Measurements from ENCODE around the gene ZNF236.
"Not testable (repeated sequence)": the region's sequence is repeated elsewhere in the genome, so short reads cannot be mapped to it uniquely, and the experiment has no call there.

The ZNF236 gene

GRCh38 chr18:76908277-76908676 is 85.9 kb downstream of the ZNF236 start:
- no peak for DNase-seq (ENCODE audit: low read depth)

DNA sequence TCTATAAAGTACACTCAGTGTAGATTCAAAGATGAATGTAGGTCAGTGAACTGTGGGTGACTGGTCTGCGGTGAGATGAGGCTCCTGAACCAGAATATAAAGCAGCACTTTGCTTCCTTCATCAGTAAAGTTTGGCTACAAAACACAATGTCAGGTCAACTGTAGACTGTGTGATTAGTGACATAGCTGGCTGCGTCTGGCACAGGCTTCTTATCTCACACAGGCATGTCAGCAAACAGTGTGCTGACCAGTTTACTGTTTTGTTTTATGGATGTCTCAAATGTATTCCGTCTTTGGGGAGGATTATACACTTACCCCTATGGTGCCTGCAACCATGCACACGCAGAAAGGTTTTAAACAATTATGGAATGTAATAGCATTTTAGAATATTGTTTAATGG is 87.1 kb downstream of the ZNF236 start:
- no peak for DNase-seq (ENCODE audit: low read depth)

DNA sequence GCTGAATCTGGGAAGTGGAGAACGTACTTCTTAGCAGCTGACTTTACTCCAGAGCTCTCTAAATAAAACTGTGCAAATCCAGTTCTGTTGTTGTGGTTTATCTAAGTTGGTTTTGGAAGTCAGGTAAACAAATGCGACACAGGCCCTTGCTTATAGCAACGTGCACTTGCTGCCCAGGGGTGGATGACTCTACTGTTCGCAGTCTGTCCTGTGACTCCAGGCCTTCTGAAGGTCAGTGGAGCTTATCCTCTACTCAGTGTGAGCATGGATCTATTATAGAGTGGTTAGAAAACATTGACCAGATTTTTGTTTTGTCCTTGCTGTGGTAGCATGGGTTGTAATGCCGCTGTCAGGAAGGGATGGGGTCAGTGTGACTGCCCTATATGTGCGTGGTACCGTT is 89.1 kb downstream of the ZNF236 start:
- no peak for DNase-seq (ENCODE audit: low read depth)

GRCh38 chr18:76913583-76913982 is 91.2 kb downstream of the ZNF236 start:
- no peak for DNase-seq (ENCODE audit: low read depth)

DNA sequence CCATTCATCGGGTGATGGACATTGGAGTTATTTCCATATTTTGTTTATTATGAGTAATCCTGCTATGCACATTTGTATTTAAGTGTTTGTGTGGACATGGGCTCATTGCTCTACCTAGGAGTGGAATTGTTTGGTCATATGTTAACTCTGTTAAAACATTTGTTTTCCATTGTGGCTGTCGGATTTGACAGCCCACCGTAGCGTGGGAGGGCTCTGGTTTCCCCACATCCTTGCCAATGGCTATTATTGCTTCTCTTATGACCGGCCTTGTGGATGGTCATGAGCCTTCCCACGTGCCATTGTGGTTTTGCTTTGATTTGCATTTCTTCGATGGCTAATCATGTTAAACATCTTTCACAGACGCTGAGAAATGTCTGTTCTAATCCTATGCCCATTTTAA is 92.0 kb downstream of the ZNF236 start:
- DNase-seq (ENCODE audit: low read depth) = no peak

- no peak for DNase-seq (ENCODE audit: low read depth)
These were observed 92.4 kb downstream of the ZNF236 start for GRCh38 chr18:76914796-76915195.

- DNase-seq (ENCODE audit: low read depth) = no peak
These were observed 93.1 kb downstream of the ZNF236 start for GRCh38 chr18:76915456-76915855.

GRCh38 chr18:76920974-76921373 is 98.6 kb downstream of the ZNF236 start:
- no peak for DNase-seq (ENCODE audit: low read depth)

GRCh38 chr18:76922107-76922506 is 99.8 kb downstream of the ZNF236 start:
- peak; percentile 32 for DNase-seq (ENCODE audit: low read depth)

- peak; percentile 26 for DNase-seq (ENCODE audit: low read depth)
These were observed 101.2 kb downstream of the ZNF236 start for GRCh38 chr18:76923485-76924085.

GRCh38 chr18:76925501-76925900 is 103.1 kb downstream of the ZNF236 start:
- DNase-seq (ENCODE audit: low read depth) = no peak

DNA sequence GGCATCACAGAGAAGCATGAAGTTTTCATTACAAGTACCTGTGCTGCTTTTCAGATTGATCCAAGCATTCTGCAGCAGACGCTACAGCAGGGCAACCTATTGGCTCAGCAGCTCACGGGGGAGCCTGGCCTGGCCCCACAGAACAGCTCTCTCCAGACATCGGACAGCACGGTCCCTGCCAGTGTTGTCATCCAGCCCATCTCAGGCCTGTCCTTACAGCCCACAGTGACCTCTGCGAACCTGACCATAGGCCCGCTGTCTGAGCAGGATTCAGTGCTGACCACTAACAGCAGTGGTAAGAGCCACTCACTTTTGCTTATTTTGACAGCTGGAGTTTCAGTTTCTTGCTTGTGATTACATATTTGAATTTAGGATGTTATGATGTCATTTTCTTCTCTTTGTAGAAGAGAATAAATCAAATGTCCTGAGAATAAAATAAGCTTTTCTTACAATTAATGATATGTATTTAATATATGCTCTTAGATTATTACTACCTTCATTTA is 104.9 kb downstream of the ZNF236 start:
- DNase-seq (ENCODE audit: low read depth) = no peak

- DNase-seq (ENCODE audit: low read depth) = no peak
These were observed 106.0 kb downstream of the ZNF236 start for GRCh38 chr18:76928179-76928868.

- DNase-seq (ENCODE audit: low read depth) = no peak
These were observed 108.8 kb downstream of the ZNF236 start for GRCh38 chr18:76931171-76931570.

DNA sequence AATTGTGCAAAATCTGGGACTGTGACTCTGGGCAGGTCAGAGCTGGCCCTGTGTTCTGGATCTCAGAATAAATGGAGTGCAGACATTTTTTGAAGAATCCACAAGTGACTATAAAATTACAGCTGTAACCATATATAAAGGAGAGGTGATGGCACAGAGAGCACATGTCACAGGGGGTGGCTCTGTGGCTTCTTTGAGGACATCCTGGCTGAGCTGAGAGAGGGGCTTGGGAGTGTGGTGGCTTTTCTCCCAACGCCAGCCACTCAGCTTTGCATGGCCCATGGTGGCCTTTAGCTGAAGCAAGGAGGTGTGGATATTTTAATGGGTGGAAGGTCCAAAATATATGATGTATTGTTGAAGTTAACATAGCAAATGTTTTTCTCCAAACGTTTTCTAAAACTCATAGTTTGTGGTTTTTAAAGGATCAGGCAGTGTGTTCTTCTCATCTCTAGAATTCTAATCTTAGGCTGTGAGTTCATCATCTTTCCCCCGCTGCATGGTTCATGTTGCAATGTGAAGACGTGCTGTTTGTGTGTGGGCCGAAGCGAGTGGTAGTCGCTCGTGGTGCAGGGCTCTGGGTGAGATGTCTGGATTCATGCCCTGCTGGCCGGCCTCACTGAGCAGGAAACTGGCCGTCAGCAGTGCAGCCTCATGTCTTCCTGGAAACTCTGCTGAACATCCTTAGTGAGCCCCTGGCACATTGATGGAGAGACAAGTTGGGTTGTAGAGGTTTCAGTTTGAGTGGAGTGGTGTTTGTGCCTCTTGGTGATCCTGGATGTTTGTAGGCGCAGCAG is 109.9 kb downstream of the ZNF236 start:
- peak; percentile 1 for DNase-seq (ENCODE audit: low read depth)

DNA sequence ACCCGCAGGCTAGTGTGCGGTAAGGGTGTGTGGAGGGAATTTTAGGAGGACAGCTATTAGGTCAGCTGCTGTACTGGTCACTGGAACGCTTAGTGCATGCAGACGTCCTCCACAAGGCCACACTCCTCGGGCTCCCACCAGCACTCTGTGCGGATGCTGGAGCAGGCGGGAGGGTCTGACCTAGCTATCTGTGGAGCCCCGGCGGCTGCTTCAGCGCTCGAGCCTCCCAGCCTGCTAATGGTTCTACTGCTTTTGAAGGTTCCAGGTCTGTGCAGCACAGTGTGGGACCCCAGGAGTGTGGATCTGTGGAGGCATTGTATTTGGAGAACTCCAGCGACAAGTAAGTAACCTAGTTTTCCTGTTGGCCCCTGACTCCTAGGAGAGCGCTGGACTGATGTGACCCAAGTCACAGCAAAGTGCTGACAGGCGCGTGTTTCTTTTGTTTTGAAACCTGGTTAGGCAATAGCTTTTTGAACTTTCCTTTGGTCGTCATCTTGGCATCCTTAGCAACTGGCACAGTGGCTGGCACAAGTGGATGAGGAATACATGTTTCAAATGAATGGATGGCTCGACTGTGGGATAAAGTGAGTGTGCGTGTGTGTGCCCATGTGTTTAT is 113.5 kb downstream of the ZNF236 start:
- no peak for DNase-seq (ENCODE audit: low read depth)

DNA sequence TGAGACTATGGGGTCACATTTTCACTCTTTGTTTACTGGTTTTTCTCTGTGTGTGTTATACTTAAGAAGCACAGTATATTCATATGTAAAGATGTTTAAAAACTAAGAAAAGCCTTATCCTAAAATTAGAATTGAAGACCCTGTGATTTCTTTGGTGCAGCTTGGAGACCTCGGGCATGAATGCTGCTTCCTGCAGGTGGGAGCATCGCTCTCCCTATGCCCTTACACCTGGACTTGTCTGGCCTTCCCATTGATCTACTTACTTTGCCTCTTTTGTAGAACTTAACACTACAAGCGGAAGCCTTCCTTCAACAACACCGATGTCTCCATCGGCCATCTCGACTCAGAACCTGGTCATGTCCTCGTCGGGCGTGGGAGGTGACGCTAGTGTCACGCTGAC is 114.5 kb downstream of the ZNF236 start:
- no peak for DNase-seq (ENCODE audit: low read depth)

- DNase-seq (ENCODE audit: low read depth) = peak; percentile 28
These were observed 115.2 kb downstream of the ZNF236 start for GRCh38 chr18:76937597-76937996.

GRCh38 chr18:76938619-76939018 is 116.3 kb downstream of the ZNF236 start:
- no peak for DNase-seq (ENCODE audit: low read depth)

DNA sequence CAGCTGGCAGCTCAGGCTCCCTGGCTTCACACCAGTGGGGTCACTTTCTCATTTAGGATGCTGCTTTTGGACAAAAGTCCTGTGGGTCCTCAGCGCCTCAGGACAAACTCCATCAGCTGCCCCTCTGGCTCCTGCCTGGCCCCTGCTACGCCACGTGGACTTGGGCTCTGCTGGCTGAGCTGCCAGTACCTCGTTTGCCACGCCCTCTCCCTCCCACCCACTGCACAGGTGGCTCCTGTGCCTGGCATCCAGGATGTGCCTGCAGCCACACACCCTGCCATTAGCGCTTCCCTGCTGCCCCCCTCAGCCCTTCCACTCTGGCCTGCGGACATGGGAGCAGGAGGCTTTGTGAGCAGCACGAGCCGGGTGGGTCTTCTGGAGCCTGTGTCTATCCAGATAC is 118.9 kb downstream of the ZNF236 start:
- no peak for DNase-seq (ENCODE audit: low read depth)

- peak; percentile 7 for DNase-seq (ENCODE audit: low read depth)
These were observed 121.4 kb downstream of the ZNF236 start for GRCh38 chr18:76943542-76944339.

DNA sequence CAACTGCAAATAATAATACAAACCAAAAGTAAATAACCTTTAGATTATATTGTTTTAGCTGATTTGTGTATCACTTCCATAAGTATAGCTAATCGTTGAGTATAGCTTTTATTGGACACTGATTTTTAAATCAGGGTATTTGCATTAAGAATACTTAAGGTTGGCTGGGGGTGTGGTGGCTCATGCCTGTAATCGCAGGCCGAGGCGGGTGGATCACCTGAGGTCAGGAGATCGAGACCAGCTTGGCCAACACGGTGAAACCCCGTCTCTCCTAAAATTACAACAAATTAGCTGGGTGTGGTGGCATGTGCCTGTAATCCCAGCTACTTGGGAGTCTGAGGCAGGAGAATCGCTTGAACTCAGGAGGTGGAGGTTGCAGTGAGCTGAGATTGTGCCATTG is 122.0 kb downstream of the ZNF236 start:
- not testable (repeated sequence) for DNase-seq (ENCODE audit: low read depth)
